ENCODE data around the gene CIZ1.

Gene CIZ1

GRCh38 chr9:128121924-128122808, 69.2 kb downstream of the CIZ1 start:
- Histone ChIP-seq H3K27me3 (ENCODE audit: control insufficient read depth, insufficient read depth, low read length) (no peaks in the 10 kb centered on the region), H3K9me3 (ENCODE audit: control insufficient read depth, insufficient read depth, low read length) (no peaks in the 10 kb centered on the region), H3K4me3 (ENCODE audit: low read depth, low read length) (no peak overlapping the region), H3K9ac (ENCODE audit: low read depth, low read length) (no peak overlapping the region), H3K4me1 (ENCODE audit: control insufficient read depth, insufficient read depth, low read length) (peaks cover 2% of the 10 kb centered on the region), H3K36me3 (ENCODE audit: control insufficient read depth, insufficient read depth, low read length) (peaks cover 38% of the 10 kb centered on the region)

GRCh38 chr9:128121466-128121810, 69.9 kb downstream of the CIZ1 start:
- Histone ChIP-seq H3K4me3 (ENCODE audit: low read depth, low read length) (no peak overlapping the region), H3K4me1 (ENCODE audit: control insufficient read depth, insufficient read depth, low read length) (peaks cover 2% of the 10 kb centered on the region), H3K27me3 (ENCODE audit: control insufficient read depth, insufficient read depth, low read length) (no peaks in the 10 kb centered on the region), H3K9me3 (ENCODE audit: control insufficient read depth, insufficient read depth, low read length) (no peaks in the 10 kb centered on the region), H3K9ac (ENCODE audit: low read depth, low read length) (no peak overlapping the region), H3K36me3 (ENCODE audit: control insufficient read depth, insufficient read depth, low read length) (peaks cover 38% of the 10 kb centered on the region)

- peaks cover 2% of the 10 kb centered on the region for H3K4me1 ChIP-seq (ENCODE audit: control insufficient read depth, insufficient read depth, low read length)
- peaks cover 38% of the 10 kb centered on the region for H3K36me3 ChIP-seq (ENCODE audit: control insufficient read depth, insufficient read depth, low read length)
- no peaks in the 10 kb centered on the region for H3K9me3 ChIP-seq (ENCODE audit: control insufficient read depth, insufficient read depth, low read length)
- H3K4me3 ChIP-seq (ENCODE audit: low read depth, low read length): no peak overlapping the region
- no peaks in the 10 kb centered on the region for H3K27me3 ChIP-seq (ENCODE audit: control insufficient read depth, insufficient read depth, low read length)
- H3K9ac ChIP-seq (ENCODE audit: low read depth, low read length): no peak overlapping the region
Observed at GRCh38 chr9:128120741-128121465, 70.5 kb downstream of the CIZ1 start.

- Histone ChIP-seq H3K36me3 (ENCODE audit: control insufficient read depth, insufficient read depth, low read length) (peaks cover 38% of the 10 kb centered on the region), H3K9ac (ENCODE audit: low read depth, low read length) (no peak overlapping the region), H3K27me3 (ENCODE audit: control insufficient read depth, insufficient read depth, low read length) (no peaks in the 10 kb centered on the region), H3K4me3 (ENCODE audit: low read depth, low read length) (no peak overlapping the region), H3K4me1 (ENCODE audit: control insufficient read depth, insufficient read depth, low read length) (peaks cover 2% of the 10 kb centered on the region), H3K9me3 (ENCODE audit: control insufficient read depth, insufficient read depth, low read length) (no peaks in the 10 kb centered on the region)
Observed at GRCh38 chr9:128120061-128120740, 71.2 kb downstream of the CIZ1 start.

GRCh38 chr9:128118971-128119665, 72.3 kb downstream of the CIZ1 start:
- Histone ChIP-seq H3K36me3 (ENCODE audit: control insufficient read depth, insufficient read depth, low read length) (peaks cover 35% of the 10 kb centered on the region), H3K4me1 (ENCODE audit: control insufficient read depth, insufficient read depth, low read length) (peaks cover 2% of the 10 kb centered on the region), H3K27me3 (ENCODE audit: control insufficient read depth, insufficient read depth, low read length) (no peaks in the 10 kb centered on the region), H3K9ac (ENCODE audit: low read depth, low read length) (no peak overlapping the region), H3K9me3 (ENCODE audit: control insufficient read depth, insufficient read depth, low read length) (no peaks in the 10 kb centered on the region), H3K4me3 (ENCODE audit: low read depth, low read length) (no peak overlapping the region)

- no peak overlapping the region for H3K4me3 ChIP-seq (ENCODE audit: low read depth, low read length)
- H3K27me3 ChIP-seq (ENCODE audit: control insufficient read depth, insufficient read depth, low read length): no peaks in the 10 kb centered on the region
- peaks cover 32% of the 10 kb centered on the region for H3K36me3 ChIP-seq (ENCODE audit: control insufficient read depth, insufficient read depth, low read length)
- no peak overlapping the region for H3K9ac ChIP-seq (ENCODE audit: low read depth, low read length)
- H3K4me1 ChIP-seq (ENCODE audit: control insufficient read depth, insufficient read depth, low read length): peaks cover 2% of the 10 kb centered on the region
- no peaks in the 10 kb centered on the region for H3K9me3 ChIP-seq (ENCODE audit: control insufficient read depth, insufficient read depth, low read length)
Observed at GRCh38 chr9:128118472-128118857, 72.9 kb downstream of the CIZ1 start.

- H3K27me3 ChIP-seq (ENCODE audit: control insufficient read depth, insufficient read depth, low read length): no peaks in the 10 kb centered on the region
- H3K9me3 ChIP-seq (ENCODE audit: control insufficient read depth, insufficient read depth, low read length): no peaks in the 10 kb centered on the region
- H3K9ac ChIP-seq (ENCODE audit: low read depth, low read length): peak overlapping the region; percentile 12
- H3K36me3 ChIP-seq (ENCODE audit: control insufficient read depth, insufficient read depth, low read length): peaks cover 31% of the 10 kb centered on the region
- peak overlapping the region; percentile 18 for H3K4me3 ChIP-seq (ENCODE audit: low read depth, low read length)
- peaks cover 2% of the 10 kb centered on the region for H3K4me1 ChIP-seq (ENCODE audit: control insufficient read depth, insufficient read depth, low read length)
Observed at GRCh38 chr9:128117613-128118471, 73.5 kb downstream of the CIZ1 start.

GRCh38 chr9:128116104-128117083, 75.0 kb downstream of the CIZ1 start:
- H3K27me3 ChIP-seq (ENCODE audit: control insufficient read depth, insufficient read depth, low read length): no peaks in the 10 kb centered on the region
- peaks cover 18% of the 10 kb centered on the region for H3K36me3 ChIP-seq (ENCODE audit: control insufficient read depth, insufficient read depth, low read length)
- no peak overlapping the region for H3K9ac ChIP-seq (ENCODE audit: low read depth, low read length)
- H3K4me3 ChIP-seq (ENCODE audit: low read depth, low read length): no peak overlapping the region
- peaks cover 2% of the 10 kb centered on the region for H3K4me1 ChIP-seq (ENCODE audit: control insufficient read depth, insufficient read depth, low read length)
- H3K9me3 ChIP-seq (ENCODE audit: control insufficient read depth, insufficient read depth, low read length): no peaks in the 10 kb centered on the region
